AG04450 (cell line): ENCODE data around the gene POLDIP2. TPM values are rescaled to one million over a fixed set of nuclear protein-coding genes. Genes with fewer than 3 reads are reported as not detected.

Experiments used
- CTCF ChIA-PET: fragments of 300-600, 350-600 bp; formaldehyde crosslinking; extraction: SDS; loops from one replicate; lab custom pipeline; 2022; ENCODE audit warnings: antibody characterized with exemption, inconsistent platforms; lab: Charles Lee
- POLR2A ChIA-PET: fragments of 350-600 bp; formaldehyde crosslinking; extraction: SDS; loops from one replicate; lab custom pipeline; 2021; ENCODE audit warnings: antibody characterized with exemption, inconsistent platforms; lab: Yijun Ruan, JAX
- DNase-seq: peaks from one replicate; pipeline ENCODE4 v3.0.0-alpha.2; 2011; ENCODE audit warnings: low read depth, low spot score
- H3K27ac ChIP-seq: one replicate; pipeline ENCODE4 v1.5.1; 2012; ENCODE audit warnings: low read depth, low read length, control low read depth
- H3K27me3 ChIP-seq: one replicate; pipeline ENCODE4 v1.6.0; 2012; ENCODE audit warnings: low read length; ENCODE audit not compliant: control insufficient read depth, insufficient read depth
- H3K4me3 ChIP-seq: 2 replicates; pipeline ENCODE4 v1.5.1; 2011; ENCODE audit warnings: mild to moderate bottlenecking, low read depth, low read length, control low read depth
- H3K9me3 ChIP-seq: 2 replicates; pipeline ENCODE4 v1.5.1; 2012; ENCODE audit warnings: low read length; ENCODE audit not compliant: control insufficient read depth, insufficient read depth
- CTCF ChIP-seq: IDR thresholded peaks from 2 replicates; pipeline ENCODE4 v1.5.1; 2011; ENCODE audit warnings: low read depth, low read length, control low read depth, inconsistent platforms
- polyA plus RNA-seq: library from polyadenylated mRNA; depleted of rRNA; stranded (reverse); fragments of >200 nt; gene quantifications from 2 replicates; pipeline ENCODE4 v1.2.3, GENCODE V29; 2011

POLDIP2 gene
- polyA plus RNA-seq, 1 experiment = 84.7 TPM

GRCh38 chr17:28317966-28318758, 39.2 kb downstream of the POLDIP2 start:
- peak overlapping the region; percentile 83 for H3K4me3 ChIP-seq
- H3K9me3 ChIP-seq = no peaks in the 10 kb centered on the region
- no peak for DNase-seq
- ChIA-PET POLR2A (interaction anchor here (1.3 kb wide), 1 partner anchor 18 kb away, joined by 4 read pairs; the partner anchor contains the start of genes IFT20 and TNFAIP1), CTCF (interaction anchor here (0.6 kb wide), 1 partner anchor 115 kb away, joined by 4 read pairs; no protein-coding TSS in a partner anchor)
- TF ChIP-seq CTCF = no peak
- H3K27me3 ChIP-seq = no peaks in the 10 kb centered on the region
- no peak overlapping the region for H3K27ac ChIP-seq

GRCh38 chr17:28317099-28317965, 40.0 kb downstream of the POLDIP2 start:
- no peak overlapping the region for H3K27ac ChIP-seq
- TF ChIP-seq CTCF = no peak
- DNase-seq = no peak
- ChIA-PET CTCF (no interaction called here), POLR2A (interaction anchor here (1.3 kb wide), 1 partner anchor 18 kb away, joined by 4 read pairs; the partner anchor contains the start of genes IFT20 and TNFAIP1)
- no peaks in the 10 kb centered on the region for H3K9me3 ChIP-seq
- H3K4me3 ChIP-seq = no peak overlapping the region
- peaks cover 8% of the 10 kb centered on the region for H3K27me3 ChIP-seq

GRCh38 chr17:28315846-28316705, 41.3 kb downstream of the POLDIP2 start:
- ChIA-PET POLR2A (no interaction called here), CTCF (no interaction called here)
- Histone ChIP-seq H3K27me3 (peaks cover 9% of the 10 kb centered on the region), H3K4me3 (no peak overlapping the region), H3K9me3 (no peaks in the 10 kb centered on the region), H3K27ac (no peak overlapping the region)
- no peak for DNase-seq
- no peak for TF ChIP-seq CTCF

- no peak overlapping the region for H3K27ac ChIP-seq
- POLR2A ChIA-PET = interaction anchor here (0.6 kb wide), 1 partner anchor 58 kb away, joined by 3 read pairs; no protein-coding TSS in a partner anchor
- H3K9me3 ChIP-seq = no peaks in the 10 kb centered on the region
- peaks cover 16% of the 10 kb centered on the region for H3K27me3 ChIP-seq
- no peak for TF ChIP-seq CTCF
- H3K4me3 ChIP-seq = no peak overlapping the region
- no peak for DNase-seq
- CTCF ChIA-PET = no interaction called here
These were observed 43.5 kb downstream of the POLDIP2 start for GRCh38 chr17:28313841-28314240.
